SK-N-SH treated with all-trans-retinoic acid at 6 μM for 48 hours (cell line): ENCODE data around the gene MYO9A.

Experiments
- ATAC-seq: fragments of 200-7000 bp; cut with Tn5 transposase; 3 replicates; pipeline ENCODE4 v1.9.1; 2020; ENCODE audit warnings: mild to moderate bottlenecking, moderate library complexity
- ARNTL ChIP-seq: fragments of 450-650 bp; formaldehyde crosslinking; IDR thresholded peaks from 2 replicates; pipeline ENCODE4 v1.5.0; 2020; ENCODE audit warnings: low read depth, mild to moderate bottlenecking, moderate library complexity, borderline replicate concordance
- BACH2 ChIP-seq: fragments of 250-450 bp; sonication (Bioruptor Pico); IDR thresholded peaks from 2 replicates; pipeline ENCODE4 v1.9.0; 2021; ENCODE audit warnings: mild to moderate bottlenecking, borderline replicate concordance
- CREB5 ChIP-seq: fragments of 250-450 bp; sonication (Bioruptor Pico); IDR thresholded peaks from 2 replicates; pipeline ENCODE4 v1.5.1; 2020; ENCODE audit warnings: low read depth, mild to moderate bottlenecking, moderate library complexity
- CSRNP3 ChIP-seq: fragments of 250-450 bp; sonication (Bioruptor Pico); IDR thresholded peaks from 2 replicates; pipeline ENCODE4 v1.5.1; 2021; ENCODE audit warnings: mild to moderate bottlenecking, moderate library complexity
- ESRRG ChIP-seq: fragments of 250-450 bp; sonication (Bioruptor Pico); IDR thresholded peaks from 2 replicates; pipeline ENCODE4 v1.6.1; 2021; ENCODE audit warnings: mild to moderate bottlenecking
- GLIS3 ChIP-seq: fragments of 250-450 bp; sonication (Bioruptor Pico); IDR thresholded peaks from 2 replicates; pipeline ENCODE4 v1.5.0; 2020; ENCODE audit warnings: mild to moderate bottlenecking, moderate library complexity
- ISL1 ChIP-seq: fragments of 250-450 bp; sonication (Bioruptor Pico); IDR thresholded peaks from 2 replicates; pipeline ENCODE4 v2.1.2; 2022; ENCODE audit warnings: mild to moderate bottlenecking, moderate library complexity
- OSR1 ChIP-seq: fragments of 250-450 bp; sonication (Bioruptor Pico); IDR thresholded peaks from 2 replicates; pipeline ENCODE4 v1.8.0; 2022; ENCODE audit warnings: moderate library complexity, mild to moderate bottlenecking, inconsistent platforms
- POU6F1 ChIP-seq: fragments of 250-450 bp; sonication (Bioruptor Pico); IDR thresholded peaks from 2 replicates; pipeline ENCODE4 v1.8.0; 2021; ENCODE audit warnings: low read depth, mild to moderate bottlenecking, moderate library complexity, borderline replicate concordance
- RARB ChIP-seq: fragments of 250-450 bp; sonication (Bioruptor Pico); IDR thresholded peaks from 2 replicates; pipeline ENCODE4 v1.8.0; 2021; ENCODE audit warnings: mild to moderate bottlenecking, moderate library complexity
- SNAI2 ChIP-seq: fragments of 250-450 bp; sonication (Bioruptor Pico); IDR thresholded peaks from 2 replicates; pipeline ENCODE4 v1.5.0; 2020; ENCODE audit warnings: mild to moderate bottlenecking, moderate library complexity
- TCF4 ChIP-seq: fragments of 250-450 bp; sonication (Bioruptor Pico); IDR thresholded peaks from 2 replicates; pipeline ENCODE4 v1.8.0; 2021; ENCODE audit warnings: mild to moderate bottlenecking, moderate library complexity, borderline replicate concordance
- TOX ChIP-seq: fragments of 250-450 bp; sonication (Bioruptor Pico); IDR thresholded peaks from 2 replicates; pipeline ENCODE4 v1.8.0; 2021; ENCODE audit warnings: mild to moderate bottlenecking, moderate library complexity, borderline replicate concordance
- TSHZ2 ChIP-seq: fragments of 250-450 bp; sonication (Bioruptor Pico); IDR thresholded peaks from 2 replicates; pipeline ENCODE4 v1.5.0; 2020; ENCODE audit warnings: mild to moderate bottlenecking, moderate library complexity
- ZC3H10 ChIP-seq: fragments of 250-450 bp; sonication (Bioruptor Pico); IDR thresholded peaks from 2 replicates; pipeline ENCODE4 v1.5.1; 2021; ENCODE audit warnings: mild to moderate bottlenecking, moderate library complexity
- ZFP3 ChIP-seq: fragments of 250-450 bp; sonication (Bioruptor Pico); IDR thresholded peaks from 2 replicates; pipeline ENCODE4 v1.5.0; 2020; ENCODE audit warnings: mild to moderate bottlenecking, moderate library complexity
- ZFP30 ChIP-seq: fragments of 450-650 bp; formaldehyde crosslinking; IDR thresholded peaks from 2 replicates; pipeline ENCODE4 v1.5.0; 2022; ENCODE audit warnings: mild to moderate bottlenecking, moderate library complexity
- ZNF565 ChIP-seq: fragments of 450-650 bp; formaldehyde crosslinking; conservative IDR thresholded peaks from 2 replicates; pipeline ENCODE4 v1.5.0; 2020; ENCODE audit warnings: low read depth, mild to moderate bottlenecking, moderate library complexity
- ZNF70 ChIP-seq: fragments of 450-650 bp; formaldehyde crosslinking; IDR thresholded peaks from 2 replicates; pipeline ENCODE4 v1.5.0; 2020; ENCODE audit warnings: mild to moderate bottlenecking, moderate library complexity
- ZNF8 ChIP-seq: fragments of 450-650 bp; formaldehyde crosslinking; IDR thresholded peaks from 2 replicates; pipeline ENCODE4 v1.5.0; 2020; ENCODE audit warnings: mild to moderate bottlenecking, moderate library complexity

The MYO9A gene

GRCh38 chr15:72044956-72045355, 73.0 kb downstream of the MYO9A start:
- TF ChIP-seq ARNTL (CRISPR knock-in tag) (no peak), RARB (no peak), ISL1 (CRISPR knock-in tag) (no peak), ZNF8 (CRISPR knock-in tag) (no peak), OSR1 (CRISPR knock-in tag) (no peak), CREB5 (no peak), ZFP3 (CRISPR knock-in tag) (no peak), POU6F1 (CRISPR knock-in tag) (no peak), GLIS3 (no peak), ZNF565 (CRISPR knock-in tag) (no peak), ZNF70 (CRISPR knock-in tag) (no peak), SNAI2 (no peak), ZC3H10 (CRISPR knock-in tag) (no peak), TOX (CRISPR knock-in tag) (no peak), CSRNP3 (no peak), BACH2 (CRISPR knock-in tag) (no peak), TSHZ2 (no peak)
- TF ChIP-seq, all 23 proteins: peak for 0
- ATAC-seq = no peak

- TF ChIP-seq ZNF70 (CRISPR knock-in tag) (no peak), OSR1 (CRISPR knock-in tag) (no peak), CREB5 (no peak), ARNTL (CRISPR knock-in tag) (no peak), ZFP3 (CRISPR knock-in tag) (no peak), ZNF8 (CRISPR knock-in tag) (no peak), POU6F1 (CRISPR knock-in tag) (no peak), SNAI2 (no peak), ZFP30 (CRISPR knock-in tag) (no peak), ZNF565 (CRISPR knock-in tag) (no peak), TCF4 (no peak), TOX (CRISPR knock-in tag) (no peak), ISL1 (CRISPR knock-in tag) (no peak), GLIS3 (no peak), ESRRG (no peak), ZC3H10 (CRISPR knock-in tag) (no peak)
- TF ChIP-seq, all 23 proteins: peak for 0
- no peak for ATAC-seq
These were observed 75.1 kb downstream of the MYO9A start for GRCh38 chr15:72042865-72043264.

- ATAC-seq = no peak
- TF ChIP-seq CSRNP3 = no peak
- no peak for TF ChIP-seq ISL1 (CRISPR knock-in tag)
- TF ChIP-seq ZNF8 (CRISPR knock-in tag) = no peak
- no peak for TF ChIP-seq TCF4
- TF ChIP-seq ARNTL (CRISPR knock-in tag) = no peak
- TF ChIP-seq TSHZ2 = no peak
- no peak for TF ChIP-seq ZFP3 (CRISPR knock-in tag)
- no peak for TF ChIP-seq RARB
- no peak for TF ChIP-seq ZNF565 (CRISPR knock-in tag)
These were observed 75.9 kb downstream of the MYO9A start for GRCh38 chr15:72042054-72042453.
